DOHH2 (cell line): Measurements from ENCODE around the gene MED25.

Source experiments
- H3F3A ChIP-seq: fragments of 200-600 bp; sonication (generic), shearing (Covaris generic); 2 replicates; pipeline ENCODE4 v1.6.0; 2016; ENCODE audit warnings: antibody characterized with exemption, mild to moderate bottlenecking; ENCODE audit not compliant: control insufficient read depth, insufficient read depth
- H3K27ac ChIP-seq: fragments of 200-600 bp; sonication (generic); 2 replicates; pipeline ENCODE4 v1.5.1; 2014; ENCODE audit warnings: low read depth, mild to moderate bottlenecking, low read length, moderate library complexity
- H3K27me3 ChIP-seq: fragments of 200-600 bp; sonication (generic); 2 replicates; pipeline ENCODE4 v1.6.1; 2014; ENCODE audit warnings: mild to moderate bottlenecking, low read length, mixed read lengths; ENCODE audit not compliant: control insufficient read depth
- H3K36me3 ChIP-seq: fragments of 200-600 bp; sonication (generic); 2 replicates; pipeline ENCODE4 v1.6.1; 2014; ENCODE audit warnings: mild to moderate bottlenecking, low read length, moderate library complexity, mixed read lengths; ENCODE audit not compliant: control insufficient read depth
- H3K4me1 ChIP-seq: fragments of 200-600 bp; sonication (generic); 2 replicates; pipeline ENCODE4 v1.6.1; 2014; ENCODE audit warnings: mild to moderate bottlenecking, low read length, mixed read lengths; ENCODE audit not compliant: control insufficient read depth
- H3K4me2 ChIP-seq: fragments of 200-600 bp; sonication (generic); 2 replicates; pipeline ENCODE4 v1.6.0; 2014; ENCODE audit warnings: mild to moderate bottlenecking, low read length, moderate library complexity
- H3K4me3 ChIP-seq: fragments of 200-600 bp; sonication (generic); 2 replicates; pipeline ENCODE4 v1.5.1; 2014; ENCODE audit warnings: mild to moderate bottlenecking, low read length, mixed read lengths
- H3K79me2 ChIP-seq: fragments of 200-600 bp; sonication (generic); 2 replicates; pipeline ENCODE4 v1.6.1; 2014; ENCODE audit warnings: mild to moderate bottlenecking, low read length, mixed read lengths; ENCODE audit not compliant: control insufficient read depth
- H3K9me2 ChIP-seq: fragments of 200-600 bp; sonication (generic); replicated peaks from 2 replicates; pipeline ENCODE4 v1.6.1; 2014; ENCODE audit warnings: mild to moderate bottlenecking, low read length, mixed read lengths; ENCODE audit not compliant: control insufficient read depth
- H3K9me3 ChIP-seq: fragments of 200-600 bp; sonication (generic); 2 replicates; pipeline ENCODE4 v1.6.1; 2014; ENCODE audit warnings: antibody characterized with exemption, low read length, mixed read lengths; ENCODE audit not compliant: control insufficient read depth, insufficient read depth
- H4K20me1 ChIP-seq: fragments of 200-600 bp; sonication (generic); 2 replicates; pipeline ENCODE4 v1.6.0; 2014; ENCODE audit warnings: low read depth, mild to moderate bottlenecking, antibody characterized with exemption, low read length, moderate library complexity; ENCODE audit not compliant: control insufficient read depth, insufficient read depth
- CTCF ChIP-seq: fragments of 200-600 bp; sonication (generic); IDR thresholded peaks from one replicate; pipeline ENCODE4 v1.5.1; 2014; ENCODE audit warnings: antibody characterized with exemption, mild to moderate bottlenecking, low read depth, low read length; ENCODE audit not compliant: poor library complexity, severe bottlenecking
- EZH2phosphoT487 ChIP-seq: fragments of 200-600 bp; sonication (generic); IDR thresholded peaks from 2 replicates; pipeline ENCODE4 v1.6.1; 2017; ENCODE audit warnings: borderline replicate concordance, mild to moderate bottlenecking, antibody characterized with exemption, low read length, moderate library complexity, mixed read lengths

Gene MED25

GRCh38 chr19:49809941-49810389 is 8.1 kb upstream of the MED25 start:
- Histone ChIP-seq H3F3A (0 out of 2 replicates have a peak, but pooled peaks cover 7% of the 10 kb centered on the region), H3K4me1 (peaks cover 45% of the 10 kb centered on the region), H3K9me3 (no peaks in the 10 kb centered on the region), H3K9me2 (no peaks in the 10 kb centered on the region), H3K36me3 (peaks cover 25% of the 10 kb centered on the region), H3K4me2 (peak overlapping the region; percentile 98), H3K27me3 (no peaks in the 10 kb centered on the region), H3K27ac (no peak overlapping the region), H3K79me2 (peaks cover 5% of the 10 kb centered on the region; the same call in 1 of the 2 replicates), H3K4me3 (peak overlapping the region; percentile 76), H4K20me1 (peaks cover 4% of the 10 kb centered on the region)
- TF ChIP-seq EZH2phosphoT487 (no peak), CTCF (no peak)

- no peaks in the 10 kb centered on the region for H3K9me2 ChIP-seq
- peaks cover 4% of the 10 kb centered on the region for H4K20me1 ChIP-seq
- no peak overlapping the region for H3K27ac ChIP-seq
- H3K4me1 ChIP-seq = peaks cover 45% of the 10 kb centered on the region
- TF ChIP-seq EZH2phosphoT487 = no peak
- no peak for TF ChIP-seq CTCF
- H3F3A ChIP-seq = 0 out of 2 replicates have a peak, but pooled peaks cover 7% of the 10 kb centered on the region
- peaks cover 5% of the 10 kb centered on the region; the same call in 1 of the 2 replicates for H3K79me2 ChIP-seq
- H3K9me3 ChIP-seq = no peaks in the 10 kb centered on the region
- H3K36me3 ChIP-seq = peaks cover 17% of the 10 kb centered on the region
- H3K27me3 ChIP-seq = no peaks in the 10 kb centered on the region
- H3K4me2 ChIP-seq = no peak overlapping the region
- H3K4me3 ChIP-seq = no peak overlapping the region
Measured at GRCh38 chr19:49811328-49811727, 6.8 kb upstream of the MED25 start.

- H3K4me2 ChIP-seq = peak overlapping the region; percentile 83
- TF ChIP-seq EZH2phosphoT487 = no peak
- TF ChIP-seq CTCF = no peak
- H4K20me1 ChIP-seq = peaks cover 4% of the 10 kb centered on the region
- H3K79me2 ChIP-seq = peaks cover 5% of the 10 kb centered on the region; the same call in 1 of the 2 replicates
- H3K36me3 ChIP-seq = peaks cover 16% of the 10 kb centered on the region
- H3K4me3 ChIP-seq = peak overlapping the region; percentile 87
- H3K4me1 ChIP-seq = peaks cover 44% of the 10 kb centered on the region
- H3K27ac ChIP-seq = peak overlapping the region; percentile 60
- no peaks in the 10 kb centered on the region for H3K9me3 ChIP-seq
- H3K27me3 ChIP-seq = no peaks in the 10 kb centered on the region
- peaks cover 13% of the 10 kb centered on the region; the same call in 1 of the 2 replicates for H3F3A ChIP-seq
- no peaks in the 10 kb centered on the region for H3K9me2 ChIP-seq
Measured at GRCh38 chr19:49812452-49812996, 5.6 kb upstream of the MED25 start.
